WTC11 (cell line): Measurements from ENCODE around the gene RPS21. TPM values are rescaled to one million over a fixed set of nuclear protein-coding genes. Genes with fewer than 3 reads are reported as not detected.

ENCODE experiments used
- ATAC-seq: fragments of 200-7000 bp; cut with Tn5 transposase; 2 replicates; pipeline ENCODE4 v1.10.0; 2021; ENCODE audit warnings: mild to moderate bottlenecking, moderate library complexity
- CTCF ChIA-PET: fragments of 300-600 bp; sonication (Branson Sonifier 250); formaldehyde crosslinking; loops from one replicate; lab custom pipeline; 2021; ENCODE audit warnings: antibody characterized with exemption; lab: Charles Lee
- POLR2A ChIA-PET: fragments of 350-600 bp; sonication (Branson Sonifier 250); formaldehyde crosslinking; loops from one replicate; lab custom pipeline; 2021; ENCODE audit warnings: antibody characterized with exemption; lab: Charles Lee
- DNase-seq: peaks from one replicate; pipeline ENCODE4 v3.0.0; 2021; ENCODE audit warnings: low spot score
- H3K27ac Mint-ChIP-seq: 2 replicates; pipeline ENCODE4 v1.8.0; 2021; ENCODE audit warnings: mixed read lengths
- H3K27me3 Mint-ChIP-seq: 2 replicates; pipeline ENCODE4 v1.8.0; 2021; ENCODE audit warnings: low read depth, mild to moderate bottlenecking, moderate library complexity, mixed read lengths
- H3K36me3 Mint-ChIP-seq: 2 replicates; pipeline ENCODE4 v1.8.0; 2021; ENCODE audit warnings: mixed read lengths
- H3K4me1 Mint-ChIP-seq: 2 replicates; pipeline ENCODE4 v1.8.0; 2022; ENCODE audit warnings: mixed read lengths
- H3K4me3 Mint-ChIP-seq: 2 replicates; pipeline ENCODE4 v1.8.0; 2021; ENCODE audit warnings: mild to moderate bottlenecking, moderate library complexity, mixed read lengths
- H3K9me3 Mint-ChIP-seq: 2 replicates; pipeline ENCODE4 v1.8.0; 2021; ENCODE audit warnings: mixed read lengths
- CREB1 ChIP-seq: sonication (generic); formaldehyde crosslinking; IDR thresholded peaks from 2 replicates; pipeline ENCODE4 v1.8.0; 2023; ENCODE audit warnings: mild to moderate bottlenecking, missing genetic modification reagents
- E2F5 ChIP-seq: sonication (generic); formaldehyde crosslinking; IDR thresholded peaks from 2 replicates; pipeline ENCODE4 v1.8.1; 2022; ENCODE audit warnings: mild to moderate bottlenecking, moderate library complexity, missing genetic modification reagents
- EMX1 ChIP-seq: fragments of 250-450 bp; sonication (Bioruptor Pico); IDR thresholded peaks from 2 replicates; pipeline ENCODE4 v1.8.0; 2021; ENCODE audit warnings: mild to moderate bottlenecking
- GABPB1 ChIP-seq: sonication (generic); formaldehyde crosslinking; IDR thresholded peaks from 2 replicates; pipeline ENCODE4 v1.8.1; 2023; ENCODE audit warnings: mild to moderate bottlenecking, missing genetic modification reagents
- HMGXB4 ChIP-seq: sonication (generic); formaldehyde crosslinking; IDR thresholded peaks from 2 replicates; pipeline ENCODE4 v1.8.1; 2023; ENCODE audit warnings: mild to moderate bottlenecking, moderate library complexity, missing genetic modification reagents
- MYBL2 ChIP-seq: sonication (generic); formaldehyde crosslinking; IDR thresholded peaks from 2 replicates; pipeline ENCODE4 v1.8.1; 2023; ENCODE audit warnings: mild to moderate bottlenecking, moderate library complexity, missing genetic modification reagents
- NFE2L1 ChIP-seq: sonication (generic); formaldehyde crosslinking; IDR thresholded peaks from 2 replicates; pipeline ENCODE4 v1.8.1; 2023; ENCODE audit warnings: missing genetic modification reagents
- TCF7 ChIP-seq: sonication (generic); formaldehyde crosslinking; IDR thresholded peaks from 2 replicates; pipeline ENCODE4 v1.8.0; 2022; ENCODE audit warnings: mild to moderate bottlenecking, low read depth, missing genetic modification reagents, moderate library complexity
- TEAD1 ChIP-seq: sonication (generic); formaldehyde crosslinking; IDR thresholded peaks from 2 replicates; pipeline ENCODE4 v1.8.0; 2022; ENCODE audit warnings: mild to moderate bottlenecking, missing genetic modification reagents
- ZBTB21 ChIP-seq: sonication (generic); formaldehyde crosslinking; IDR thresholded peaks from 2 replicates; pipeline ENCODE4 v1.8.1; 2023; ENCODE audit warnings: mild to moderate bottlenecking, missing genetic modification reagents, borderline replicate concordance
- ZNF416 ChIP-seq: fragments of 250-450 bp; sonication (Bioruptor Pico); IDR thresholded peaks from 2 replicates; pipeline ENCODE4 v1.9.0; 2021; ENCODE audit warnings: mild to moderate bottlenecking, inconsistent platforms
- total RNA-seq: library from RNA; stranded (reverse); gene quantifications from 3 replicates; pipeline ENCODE4 v1.2.3, GENCODE V29; 2021
- TF ChIP-seq, protein P1 (sequence below): sonication (generic); formaldehyde crosslinking; IDR thresholded peaks from 2 replicates; pipeline ENCODE4 v1.8.1; 2023; ENCODE audit warnings: mild to moderate bottlenecking, missing genetic modification reagents, moderate library complexity
- TF ChIP-seq, protein P2 (sequence below): fragments of 250-450 bp; sonication (Bioruptor Pico); IDR thresholded peaks from 2 replicates; pipeline ENCODE4 v1.9.0; 2021; ENCODE audit warnings: mild to moderate bottlenecking, borderline replicate concordance
- TF ChIP-seq, protein P3 (sequence below): sonication (generic); formaldehyde crosslinking; IDR thresholded peaks from 2 replicates; pipeline ENCODE4 v1.8.1; 2023; ENCODE audit warnings: mild to moderate bottlenecking, missing genetic modification reagents
- TF ChIP-seq, protein P4 (sequence below): sonication (generic); formaldehyde crosslinking; IDR thresholded peaks from 2 replicates; pipeline ENCODE4 v1.8.1; 2022; ENCODE audit warnings: low read depth, mild to moderate bottlenecking, moderate library complexity, missing genetic modification reagents, borderline replicate concordance

The RPS21 gene
- total RNA-seq, 1 experiment from 2014 or later = 2,016 TPM

DNA sequence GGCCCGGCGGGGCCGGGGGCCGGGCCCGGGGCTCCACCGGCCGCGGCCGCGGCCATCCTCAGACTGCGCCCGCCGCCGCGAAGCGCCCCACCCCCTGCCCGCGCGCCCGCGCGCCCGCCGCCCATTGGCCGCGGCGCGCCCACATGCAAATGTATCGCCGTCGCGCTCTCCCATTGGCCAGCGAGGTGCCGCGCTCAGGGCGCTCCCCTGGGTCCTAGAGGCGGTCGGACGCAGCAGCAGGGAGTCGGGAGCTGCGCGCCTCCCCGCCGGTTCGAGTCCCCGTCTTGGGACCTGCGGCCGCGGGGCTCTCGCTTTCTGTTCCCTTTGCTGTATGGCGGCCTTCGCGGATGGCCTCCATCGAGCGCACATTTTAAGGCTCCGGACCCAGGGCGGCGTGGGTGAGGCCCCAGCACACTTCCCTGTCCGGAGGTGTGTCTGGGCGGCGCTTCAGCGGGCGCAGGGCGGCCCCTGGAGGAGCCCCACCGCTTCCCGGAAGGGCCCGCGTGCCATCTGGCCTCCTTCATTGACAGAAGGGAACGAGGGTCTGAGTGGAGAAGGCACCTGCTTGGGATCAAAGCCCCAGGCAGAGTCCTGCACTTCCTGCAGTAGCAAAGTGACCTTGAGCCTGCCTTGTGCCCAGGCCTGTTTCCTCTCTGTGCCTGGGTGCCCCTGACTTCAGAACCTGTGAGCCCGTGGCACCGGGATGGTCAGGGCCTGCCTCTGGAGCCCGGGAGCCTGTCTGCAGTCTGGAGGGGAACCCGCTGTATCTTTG lies 20.5 kb downstream of the RPS21 start, which contains the start of gene CABLES2 (continued):
- TF ChIP-seq, protein P1, sequence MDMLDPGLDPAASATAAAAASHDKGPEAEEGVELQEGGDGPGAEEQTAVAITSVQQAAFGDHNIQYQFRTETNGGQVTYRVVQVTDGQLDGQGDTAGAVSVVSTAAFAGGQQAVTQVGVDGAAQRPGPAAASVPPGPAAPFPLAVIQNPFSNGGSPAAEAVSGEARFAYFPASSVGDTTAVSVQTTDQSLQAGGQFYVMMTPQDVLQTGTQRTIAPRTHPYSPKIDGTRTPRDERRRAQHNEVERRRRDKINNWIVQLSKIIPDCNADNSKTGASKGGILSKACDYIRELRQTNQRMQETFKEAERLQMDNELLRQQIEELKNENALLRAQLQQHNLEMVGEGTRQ = no peak; the same call in 1 of the 2 replicates
- TF ChIP-seq, protein P2, sequence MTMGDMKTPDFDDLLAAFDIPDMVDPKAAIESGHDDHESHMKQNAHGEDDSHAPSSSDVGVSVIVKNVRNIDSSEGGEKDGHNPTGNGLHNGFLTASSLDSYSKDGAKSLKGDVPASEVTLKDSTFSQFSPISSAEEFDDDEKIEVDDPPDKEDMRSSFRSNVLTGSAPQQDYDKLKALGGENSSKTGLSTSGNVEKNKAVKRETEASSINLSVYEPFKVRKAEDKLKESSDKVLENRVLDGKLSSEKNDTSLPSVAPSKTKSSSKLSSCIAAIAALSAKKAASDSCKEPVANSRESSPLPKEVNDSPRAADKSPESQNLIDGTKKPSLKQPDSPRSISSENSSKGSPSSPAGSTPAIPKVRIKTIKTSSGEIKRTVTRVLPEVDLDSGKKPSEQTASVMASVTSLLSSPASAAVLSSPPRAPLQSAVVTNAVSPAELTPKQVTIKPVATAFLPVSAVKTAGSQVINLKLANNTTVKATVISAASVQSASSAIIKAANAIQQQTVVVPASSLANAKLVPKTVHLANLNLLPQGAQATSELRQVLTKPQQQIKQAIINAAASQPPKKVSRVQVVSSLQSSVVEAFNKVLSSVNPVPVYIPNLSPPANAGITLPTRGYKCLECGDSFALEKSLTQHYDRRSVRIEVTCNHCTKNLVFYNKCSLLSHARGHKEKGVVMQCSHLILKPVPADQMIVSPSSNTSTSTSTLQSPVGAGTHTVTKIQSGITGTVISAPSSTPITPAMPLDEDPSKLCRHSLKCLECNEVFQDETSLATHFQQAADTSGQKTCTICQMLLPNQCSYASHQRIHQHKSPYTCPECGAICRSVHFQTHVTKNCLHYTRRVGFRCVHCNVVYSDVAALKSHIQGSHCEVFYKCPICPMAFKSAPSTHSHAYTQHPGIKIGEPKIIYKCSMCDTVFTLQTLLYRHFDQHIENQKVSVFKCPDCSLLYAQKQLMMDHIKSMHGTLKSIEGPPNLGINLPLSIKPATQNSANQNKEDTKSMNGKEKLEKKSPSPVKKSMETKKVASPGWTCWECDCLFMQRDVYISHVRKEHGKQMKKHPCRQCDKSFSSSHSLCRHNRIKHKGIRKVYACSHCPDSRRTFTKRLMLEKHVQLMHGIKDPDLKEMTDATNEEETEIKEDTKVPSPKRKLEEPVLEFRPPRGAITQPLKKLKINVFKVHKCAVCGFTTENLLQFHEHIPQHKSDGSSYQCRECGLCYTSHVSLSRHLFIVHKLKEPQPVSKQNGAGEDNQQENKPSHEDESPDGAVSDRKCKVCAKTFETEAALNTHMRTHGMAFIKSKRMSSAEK (CRISPR knock-in tag) = no peak
- no peak for TF ChIP-seq CREB1 (CRISPR knock-in tag)
- TF ChIP-seq TCF7 (CRISPR knock-in tag) = no peak
- no peak for TF ChIP-seq ZBTB21 (CRISPR knock-in tag)
- 0 out of 2 replicates have a peak, but pooled peaks have one; percentile 52 for TF ChIP-seq HMGXB4 (CRISPR knock-in tag)
- TF ChIP-seq E2F5 (CRISPR knock-in tag) = peak; percentile 95
- TF ChIP-seq ZNF416 (CRISPR knock-in tag) = 0 out of 2 replicates have a peak, but pooled peaks have one; percentile 43
- TF ChIP-seq, protein P3, sequence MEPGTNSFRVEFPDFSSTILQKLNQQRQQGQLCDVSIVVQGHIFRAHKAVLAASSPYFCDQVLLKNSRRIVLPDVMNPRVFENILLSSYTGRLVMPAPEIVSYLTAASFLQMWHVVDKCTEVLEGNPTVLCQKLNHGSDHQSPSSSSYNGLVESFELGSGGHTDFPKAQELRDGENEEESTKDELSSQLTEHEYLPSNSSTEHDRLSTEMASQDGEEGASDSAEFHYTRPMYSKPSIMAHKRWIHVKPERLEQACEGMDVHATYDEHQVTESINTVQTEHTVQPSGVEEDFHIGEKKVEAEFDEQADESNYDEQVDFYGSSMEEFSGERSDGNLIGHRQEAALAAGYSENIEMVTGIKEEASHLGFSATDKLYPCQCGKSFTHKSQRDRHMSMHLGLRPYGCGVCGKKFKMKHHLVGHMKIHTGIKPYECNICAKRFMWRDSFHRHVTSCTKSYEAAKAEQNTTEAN (CRISPR knock-in tag) = no peak

- peak overlapping the region; percentile 67 for H3K4me3 Mint-ChIP-seq
- no peaks in the 10 kb centered on the region for H3K9me3 Mint-ChIP-seq
- no peak overlapping the region for H3K27ac Mint-ChIP-seq
- peaks cover 9% of the 10 kb centered on the region for H3K4me1 Mint-ChIP-seq
- TF ChIP-seq NFE2L1 (CRISPR knock-in tag) (no peak), TEAD1 (CRISPR knock-in tag) (no peak), GABPB1 (no peak), EMX1 (CRISPR knock-in tag) (no peak), MYBL2 (no peak)
- TF ChIP-seq, protein P4, sequence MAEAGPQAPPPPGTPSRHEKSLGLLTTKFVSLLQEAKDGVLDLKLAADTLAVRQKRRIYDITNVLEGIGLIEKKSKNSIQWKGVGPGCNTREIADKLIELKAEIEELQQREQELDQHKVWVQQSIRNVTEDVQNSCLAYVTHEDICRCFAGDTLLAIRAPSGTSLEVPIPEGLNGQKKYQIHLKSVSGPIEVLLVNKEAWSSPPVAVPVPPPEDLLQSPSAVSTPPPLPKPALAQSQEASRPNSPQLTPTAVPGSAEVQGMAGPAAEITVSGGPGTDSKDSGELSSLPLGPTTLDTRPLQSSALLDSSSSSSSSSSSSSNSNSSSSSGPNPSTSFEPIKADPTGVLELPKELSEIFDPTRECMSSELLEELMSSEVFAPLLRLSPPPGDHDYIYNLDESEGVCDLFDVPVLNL = no peak
- ATAC-seq (no peak), DNase-seq (no peak)
- H3K27me3 Mint-ChIP-seq = peaks cover 5% of the 10 kb centered on the region
- ChIA-PET POLR2A (no interaction called here), CTCF (no interaction called here)
- no peaks in the 10 kb centered on the region for H3K36me3 Mint-ChIP-seq
These were observed 21.2 kb downstream of the RPS21 start for GRCh38 chr20:62408055-62408454.
